ENCODE data around the gene CAPN9. TPM values are rescaled to one million over a fixed set of nuclear protein-coding genes. Genes with fewer than 3 reads are reported as not detected.

The CAPN9 gene
- total RNA-seq, 2 experiments from 2014 or later = not detected

DNA sequence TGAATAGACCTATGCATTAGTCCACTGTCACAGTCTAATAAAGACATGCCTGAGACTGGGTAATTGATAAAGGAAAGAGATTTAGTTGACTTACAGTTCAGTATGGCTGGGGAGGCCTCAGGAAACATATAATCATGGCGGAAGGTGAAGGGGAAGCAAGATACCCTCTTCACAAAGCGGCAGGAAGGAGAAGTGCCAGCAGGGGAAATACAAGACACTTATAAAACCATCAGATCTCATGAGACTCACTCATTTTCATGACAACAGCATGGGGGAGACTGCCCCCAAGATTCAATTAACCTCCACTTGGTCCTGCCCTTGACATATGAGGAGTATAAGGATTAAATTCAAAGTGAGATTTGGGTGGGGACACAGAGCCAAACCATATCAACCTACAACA, 59.4 kb downstream of the CAPN9 start:
- no peak overlapping the region for H3K4me3 Mint-ChIP-seq
- peaks cover 9% of the 10 kb centered on the region for H3K27me3 Mint-ChIP-seq
- intact Hi-C loops (cut with micrococcal nuclease) = no loop called here
- H3K27ac Mint-ChIP-seq = no peak overlapping the region
- CTCF ChIA-PET = no interaction called here
- H3K9me3 Mint-ChIP-seq = peaks cover 6% of the 10 kb centered on the region
- no peaks in the 10 kb centered on the region for H3K36me3 Mint-ChIP-seq
- DNase-seq = no peak
- H3K4me1 Mint-ChIP-seq (ENCODE audit: low read depth) = no peaks in the 10 kb centered on the region
- POLR2A ChIA-PET = no interaction called here

DNA sequence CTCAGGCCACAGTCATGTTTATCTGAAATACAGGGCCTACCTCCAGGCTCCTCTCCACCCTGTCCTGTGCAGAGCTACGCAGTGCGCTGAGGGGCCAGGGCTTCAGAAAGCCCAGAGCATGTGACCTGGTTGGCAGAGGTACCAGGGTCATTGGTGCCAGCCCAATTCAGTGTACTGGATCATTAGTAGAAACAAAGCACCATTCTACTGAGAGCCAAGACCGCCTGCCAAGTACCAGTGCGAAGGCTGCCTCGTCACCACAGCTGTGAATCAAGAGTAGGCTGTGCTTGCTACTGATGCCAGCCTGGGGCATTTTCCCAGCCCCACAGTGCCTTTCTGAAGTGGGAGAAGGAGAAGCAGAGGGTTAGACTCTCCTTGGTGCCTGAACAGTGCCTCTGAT, 59.8 kb downstream of the CAPN9 start:
- DNase-seq = no peak
- intact Hi-C loops (cut with micrococcal nuclease) = no loop called here
- H3K27me3 Mint-ChIP-seq = peaks cover 4% of the 10 kb centered on the region
- no peak overlapping the region for H3K4me3 Mint-ChIP-seq
- CTCF ChIA-PET = no interaction called here
- H3K9me3 Mint-ChIP-seq = peaks cover 9% of the 10 kb centered on the region
- no peaks in the 10 kb centered on the region for H3K36me3 Mint-ChIP-seq
- no peak overlapping the region for H3K27ac Mint-ChIP-seq
- POLR2A ChIA-PET = no interaction called here
- no peaks in the 10 kb centered on the region for H3K4me1 Mint-ChIP-seq (ENCODE audit: low read depth)

DNA sequence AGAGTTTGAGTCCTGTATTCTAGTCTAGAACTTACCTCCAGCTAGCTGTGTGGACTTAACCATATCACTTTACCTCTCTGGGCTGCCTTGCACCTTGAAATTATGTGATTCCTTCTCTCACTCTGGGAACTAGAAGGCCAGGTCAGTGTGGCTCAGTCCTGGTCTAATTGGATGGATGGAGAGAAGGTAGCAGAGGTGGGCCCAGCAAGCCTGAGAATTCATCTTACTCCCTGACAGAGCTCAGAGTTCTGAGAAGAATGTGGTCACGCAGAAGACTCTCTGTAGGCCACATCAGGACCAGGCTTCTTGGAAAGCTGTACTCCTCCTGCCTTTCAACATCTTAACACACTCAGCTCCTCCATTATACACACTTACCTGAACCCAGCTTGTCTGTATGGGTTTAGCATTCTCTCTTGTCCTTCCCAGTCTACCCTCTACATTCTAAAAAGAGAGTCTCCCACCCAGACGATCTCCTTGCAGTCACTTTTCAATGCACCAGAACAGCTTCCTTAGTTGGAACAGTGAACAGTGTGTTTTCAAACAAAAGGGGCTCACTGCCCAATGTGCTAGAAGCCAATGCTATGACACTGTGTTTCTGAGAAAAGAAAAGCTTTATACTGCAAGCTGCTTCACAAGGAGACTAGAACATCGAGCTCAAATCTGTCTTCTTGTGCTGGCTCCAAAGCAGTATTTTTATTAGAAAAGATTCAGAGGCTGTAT, 60.5 kb downstream of the CAPN9 start:
- DNase-seq = no peak
- Mint-ChIP-seq H3K4me3 (no peak overlapping the region), H3K27me3 (peaks cover 4% of the 10 kb centered on the region), H3K27ac (no peak overlapping the region), H3K36me3 (peaks cover 3% of the 10 kb centered on the region), H3K9me3 (peaks cover 14% of the 10 kb centered on the region), H3K4me1 (ENCODE audit: low read depth) (no peaks in the 10 kb centered on the region)
- ChIA-PET POLR2A (no interaction called here), CTCF (interaction anchor here (0.7 kb wide), 1 partner anchor 1581 kb away, joined by 3 read pairs; no protein-coding TSS in a partner anchor)
- intact Hi-C loops (cut with micrococcal nuclease) = no loop called here

- CTCF ChIA-PET = interaction anchor here (0.7 kb wide), 1 partner anchor 1580 kb away, joined by 3 read pairs; no protein-coding TSS in a partner anchor
- POLR2A ChIA-PET = no interaction called here
- H3K4me1 Mint-ChIP-seq (ENCODE audit: low read depth) = no peaks in the 10 kb centered on the region
- DNase-seq = no peak
- H3K27me3 Mint-ChIP-seq = peaks cover 4% of the 10 kb centered on the region
- no peak overlapping the region for H3K4me3 Mint-ChIP-seq
- peaks cover 3% of the 10 kb centered on the region for H3K36me3 Mint-ChIP-seq
- intact Hi-C loops (cut with micrococcal nuclease) = no loop called here
- peaks cover 21% of the 10 kb centered on the region for H3K9me3 Mint-ChIP-seq
- H3K27ac Mint-ChIP-seq = no peak overlapping the region
Observed at GRCh38 chr1:230808281-230808872, 61.2 kb downstream of the CAPN9 start.

GRCh38 chr1:230809256-230809990, 62.2 kb downstream of the CAPN9 start:
- peaks cover 3% of the 10 kb centered on the region for H3K36me3 Mint-ChIP-seq
- no peaks in the 10 kb centered on the region for H3K4me1 Mint-ChIP-seq (ENCODE audit: low read depth)
- H3K27me3 Mint-ChIP-seq = peaks cover 2% of the 10 kb centered on the region
- no peak for DNase-seq
- intact Hi-C loops (cut with micrococcal nuclease) = no loop called here
- CTCF ChIA-PET = no interaction called here
- POLR2A ChIA-PET = interaction anchor here (0.6 kb wide), 1 partner anchor 32 kb away, joined by 3 read pairs; no protein-coding TSS in a partner anchor
- peaks cover 27% of the 10 kb centered on the region for H3K9me3 Mint-ChIP-seq
- H3K27ac Mint-ChIP-seq = no peak overlapping the region
- H3K4me3 Mint-ChIP-seq = no peak overlapping the region

- DNase-seq = no peak
- Mint-ChIP-seq H3K36me3 (peaks cover 3% of the 10 kb centered on the region), H3K27ac (no peak overlapping the region), H3K4me3 (no peak overlapping the region), H3K27me3 (peaks cover 13% of the 10 kb centered on the region), H3K9me3 (peaks cover 22% of the 10 kb centered on the region), H3K4me1 (ENCODE audit: low read depth) (no peaks in the 10 kb centered on the region)
- ChIA-PET CTCF (no interaction called here), POLR2A (no interaction called here)
- intact Hi-C loops (cut with micrococcal nuclease) = no loop called here
Observed at GRCh38 chr1:230812568-230812967, 65.4 kb downstream of the CAPN9 start.

- H3K4me1 Mint-ChIP-seq (ENCODE audit: low read depth) = no peaks in the 10 kb centered on the region
- peaks cover 3% of the 10 kb centered on the region for H3K36me3 Mint-ChIP-seq
- peaks cover 22% of the 10 kb centered on the region for H3K9me3 Mint-ChIP-seq
- no peak overlapping the region for H3K27ac Mint-ChIP-seq
- H3K4me3 Mint-ChIP-seq = no peak overlapping the region
- ChIA-PET CTCF (no interaction called here), POLR2A (no interaction called here)
- DNase-seq = no peak
- H3K27me3 Mint-ChIP-seq = peaks cover 14% of the 10 kb centered on the region
- intact Hi-C loops (cut with micrococcal nuclease) = no loop called here
Observed at GRCh38 chr1:230814949-230815692, 67.9 kb downstream of the CAPN9 start.

DNA sequence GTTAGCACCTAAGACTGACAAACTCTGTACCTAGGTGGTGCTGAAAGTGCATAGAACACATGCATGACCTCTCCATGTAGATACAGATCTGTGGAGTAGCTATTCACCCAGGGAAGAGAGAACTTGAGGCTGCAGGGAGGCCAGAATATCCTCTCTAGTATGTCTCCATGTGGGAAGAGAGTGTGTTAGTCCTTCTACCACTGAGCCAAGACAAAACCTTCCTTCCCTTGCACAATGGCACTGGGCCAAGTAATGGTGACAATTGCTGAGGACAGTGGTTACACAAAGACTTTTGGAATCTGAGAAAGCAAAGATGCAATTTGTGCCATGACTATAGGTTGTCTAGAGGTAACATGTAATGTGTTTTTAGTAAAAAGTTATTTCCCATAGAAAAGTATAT, 68.8 kb downstream of the CAPN9 start:
- ChIA-PET POLR2A (no interaction called here), CTCF (no interaction called here)
- no peak overlapping the region for H3K4me3 Mint-ChIP-seq
- H3K9me3 Mint-ChIP-seq = peaks cover 22% of the 10 kb centered on the region
- peaks cover 15% of the 10 kb centered on the region for H3K27me3 Mint-ChIP-seq
- H3K27ac Mint-ChIP-seq = no peak overlapping the region
- intact Hi-C loops (cut with micrococcal nuclease) = no loop called here
- H3K4me1 Mint-ChIP-seq (ENCODE audit: low read depth) = no peaks in the 10 kb centered on the region
- no peak for DNase-seq
- H3K36me3 Mint-ChIP-seq = peaks cover 3% of the 10 kb centered on the region

DNA sequence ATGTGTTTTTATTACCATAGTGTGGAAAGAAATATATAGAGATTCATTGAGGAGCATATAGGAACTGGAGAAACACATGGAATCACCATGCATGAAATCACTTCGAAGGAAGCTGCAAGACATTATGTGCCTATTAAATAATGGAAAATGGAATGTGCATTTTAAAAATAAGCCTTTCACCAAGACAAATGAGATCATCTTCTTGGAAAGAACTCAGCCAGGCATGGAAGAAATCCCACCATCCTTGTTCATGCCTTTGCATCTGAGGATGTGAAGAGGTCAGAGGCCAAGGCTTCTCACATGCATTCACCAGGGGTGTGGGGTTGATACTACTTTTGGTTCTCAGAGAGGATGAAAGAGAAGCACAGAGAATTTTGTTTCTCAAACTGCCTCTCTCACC, 71.2 kb downstream of the CAPN9 start:
- peaks cover 13% of the 10 kb centered on the region for H3K27me3 Mint-ChIP-seq
- intact Hi-C loops (cut with micrococcal nuclease) = no loop called here
- peaks cover 6% of the 10 kb centered on the region for H3K9me3 Mint-ChIP-seq
- no peaks in the 10 kb centered on the region for H3K4me1 Mint-ChIP-seq (ENCODE audit: low read depth)
- no peak overlapping the region for H3K4me3 Mint-ChIP-seq
- no peak overlapping the region for H3K27ac Mint-ChIP-seq
- DNase-seq = no peak
- POLR2A ChIA-PET = no interaction called here
- CTCF ChIA-PET = no interaction called here
- no peaks in the 10 kb centered on the region for H3K36me3 Mint-ChIP-seq

DNA sequence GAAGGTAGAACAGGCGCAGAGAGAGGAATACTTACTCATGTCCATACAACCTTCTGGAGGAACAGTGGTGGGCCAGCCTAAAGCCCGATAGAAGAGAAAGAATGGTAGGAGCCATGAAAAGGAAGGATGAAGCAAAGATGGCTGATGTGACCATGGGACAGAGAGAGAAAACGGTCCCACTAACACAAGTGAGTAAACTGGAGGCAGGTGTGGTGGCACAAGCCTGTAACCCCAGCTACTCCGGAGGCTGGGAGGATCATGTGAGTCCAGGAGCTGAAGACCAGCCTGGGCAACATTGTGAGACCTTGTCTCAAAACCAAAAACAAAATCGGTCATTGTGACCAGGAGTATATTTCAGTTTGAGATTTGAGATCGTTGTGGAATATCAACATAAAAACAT, 71.7 kb downstream of the CAPN9 start:
- ChIA-PET POLR2A (no interaction called here), CTCF (no interaction called here)
- Mint-ChIP-seq H3K36me3 (no peaks in the 10 kb centered on the region), H3K4me1 (ENCODE audit: low read depth) (no peaks in the 10 kb centered on the region), H3K27ac (no peak overlapping the region), H3K9me3 (peaks cover 1% of the 10 kb centered on the region), H3K4me3 (no peak overlapping the region), H3K27me3 (peaks cover 13% of the 10 kb centered on the region)
- DNase-seq = no peak
- intact Hi-C loops (cut with micrococcal nuclease) = no loop called here

GRCh38 chr1:230819976-230820375, 72.8 kb downstream of the CAPN9 start:
- Mint-ChIP-seq H3K4me3 (no peak overlapping the region), H3K36me3 (no peaks in the 10 kb centered on the region), H3K27me3 (peaks cover 13% of the 10 kb centered on the region), H3K4me1 (ENCODE audit: low read depth) (no peaks in the 10 kb centered on the region), H3K9me3 (no peaks in the 10 kb centered on the region), H3K27ac (no peak overlapping the region)
- intact Hi-C loops (cut with micrococcal nuclease) = no loop called here
- DNase-seq = no peak
- ChIA-PET POLR2A (no interaction called here), CTCF (no interaction called here)

- Mint-ChIP-seq H3K4me3 (no peak overlapping the region), H3K36me3 (no peaks in the 10 kb centered on the region), H3K27ac (no peak overlapping the region), H3K9me3 (no peaks in the 10 kb centered on the region), H3K4me1 (ENCODE audit: low read depth) (no peaks in the 10 kb centered on the region), H3K27me3 (peaks cover 7% of the 10 kb centered on the region)
- intact Hi-C loops (cut with micrococcal nuclease) = no loop called here
- ChIA-PET CTCF (no interaction called here), POLR2A (no interaction called here)
- DNase-seq = no peak
Observed at GRCh38 chr1:230820568-230820967, 73.4 kb downstream of the CAPN9 start.
